HG03135 (cell line): ENCODE measurements around the gene CPM.
"Not testable (repeated sequence)": the region's sequence is repeated elsewhere in the genome, so short reads cannot be mapped to it uniquely, and the experiment has no call there.

Experiments used
- ATAC-seq: cut with Tn5 transposase; IDR thresholded peaks from one replicate; pipeline ENCODE4 v1.9.1; 2021; ENCODE audit warnings: mild to moderate bottlenecking, moderate library complexity; ENCODE audit not compliant: unreplicated experiment

Gene CPM

GRCh38 chr12:68855771-68856170 is 77.2 kb downstream of the CPM start:
- no peak for ATAC-seq

GRCh38 chr12:68855111-68855510 is 77.9 kb downstream of the CPM start:
- ATAC-seq, result no peak

- ATAC-seq, result no peak
Measured at GRCh38 chr12:68854554-68854953, 78.4 kb downstream of the CPM start.

GRCh38 chr12:68854078-68854468 is 78.9 kb downstream of the CPM start:
- no peak for ATAC-seq

- no peak for ATAC-seq
Measured at GRCh38 chr12:68853396-68854077, 79.4 kb downstream of the CPM start.

- no peak for ATAC-seq
Measured at GRCh38 chr12:68851592-68852306, 81.2 kb downstream of the CPM start.

GRCh38 chr12:68850390-68850789 is 82.6 kb downstream of the CPM start:
- ATAC-seq, result no peak

GRCh38 chr12:68846811-68847210 is 86.2 kb downstream of the CPM start:
- ATAC-seq, result no peak

GRCh38 chr12:68844788-68845695 is 87.9 kb downstream of the CPM start:
- no peak for ATAC-seq

GRCh38 chr12:68844318-68844745 is 88.6 kb downstream of the CPM start:
- ATAC-seq, result no peak

- ATAC-seq, result no peak
Measured at GRCh38 chr12:68842784-68843567, 90.0 kb downstream of the CPM start.

- no peak for ATAC-seq
Measured at GRCh38 chr12:68842123-68842522, 90.8 kb downstream of the CPM start.

- ATAC-seq, result no peak
Measured at GRCh38 chr12:68841717-68842116, 91.3 kb downstream of the CPM start.

- not testable (repeated sequence) for ATAC-seq
Measured at GRCh38 chr12:68841175-68841574, 91.8 kb downstream of the CPM start.

GRCh38 chr12:68839183-68840147 is 93.5 kb downstream of the CPM start:
- ATAC-seq, result no peak

GRCh38 chr12:68838046-68838886 is 94.7 kb downstream of the CPM start:
- no peak for ATAC-seq

GRCh38 chr12:68837215-68837614 is 95.8 kb downstream of the CPM start:
- ATAC-seq, result no peak

GRCh38 chr12:68835333-68835908 is 97.5 kb downstream of the CPM start:
- ATAC-seq, result no peak
